Common myeloid progenitor, CD34-positive (primary cell): Measurements from ENCODE around the gene NEO1.
A peak's percentile ranks its signal among the peaks of the same experiment; 100 is the strongest.

Experiments used
- CTCF ChIA-PET: fragments of 350-600 bp; sonication (Branson Sonifier 250); formaldehyde crosslinking; loops from one replicate; lab custom pipeline; 2021; ENCODE audit warnings: antibody characterized with exemption; lab: Charles Lee
- POLR2A ChIA-PET: fragments of 350-600 bp; sonication (Branson Sonifier 250); formaldehyde crosslinking; loops from one replicate; lab custom pipeline; 2021; ENCODE audit warnings: antibody characterized with exemption; lab: Charles Lee
- DNase-seq, 3 donors: peaks; one replicate each; pipeline versions ENCODE4 v3.0.0 to v3.0.0-alpha.2; 2013
- H3K27ac ChIP-seq, 2 experiments: 1 replicate in 1 of 2; 2 replicates in 1 of 2; pipeline ENCODE4 v1.7.0; 2013; ENCODE audit warnings: inconsistent platforms in 2 of 2, low read length in 2 of 2, mild to moderate bottlenecking in 2 of 2, low read depth in 1 of 2, moderate library complexity in 1 of 2; ENCODE audit not compliant: severe bottlenecking in 2 of 2, insufficient read depth in 1 of 2, poor library complexity in 1 of 2
- H3K27me3 ChIP-seq, 5 experiments: replicated peaks in 2 of 5; 1 replicate in 3 of 5; 2 replicates in 2 of 5; pipeline versions ENCODE4 v1.6.1 to v1.7.0; 2013; ENCODE audit warnings: low read length in 4 of 5, mild to moderate bottlenecking in 2 of 5, moderate library complexity in 2 of 5, inconsistent platforms in 1 of 5; ENCODE audit not compliant: insufficient read depth in 5 of 5, control insufficient read depth in 4 of 5
- H3K36me3 ChIP-seq, 4 experiments: 1 replicate in 2 of 4; 2 replicates in 2 of 4; pipeline versions ENCODE4 v1.6.1 to v1.7.0; 2013; ENCODE audit warnings: low read length in 3 of 4, control low read depth in 1 of 4, mild to moderate bottlenecking in 1 of 4; ENCODE audit not compliant: control insufficient read depth in 4 of 4, insufficient read depth in 4 of 4
- H3K4me1 ChIP-seq, 4 experiments: 1 replicate in 3 of 4; 2 replicates in 1 of 4; pipeline versions ENCODE4 v1.6.1 to v1.7.1; 2013; ENCODE audit warnings: low read length in 3 of 4, mild to moderate bottlenecking in 3 of 4, control low read depth in 1 of 4, inconsistent platforms in 1 of 4, moderate library complexity in 1 of 4; ENCODE audit not compliant: control insufficient read depth in 4 of 4, insufficient read depth in 4 of 4; ENCODE audit errors: control extremely low read depth in 1 of 4
- H3K4me3 ChIP-seq, 7 experiments: 1 replicate in 4 of 7; 2 replicates in 3 of 7; pipeline versions ENCODE4 v1.5.1 to v1.7.0; 2013; ENCODE audit warnings: mild to moderate bottlenecking in 7 of 7, low read length in 6 of 7, moderate library complexity in 6 of 7, inconsistent platforms in 2 of 7, low read depth in 2 of 7, control low read depth in 1 of 7; ENCODE audit not compliant: insufficient read depth in 4 of 7, control insufficient read depth in 1 of 7; ENCODE audit errors: extremely low read depth in 1 of 7
- H3K9me3 ChIP-seq, 5 experiments: 1 replicate in 4 of 5; 2 replicates in 1 of 5; pipeline versions ENCODE4 v1.6.1 to v1.7.1; 2013; ENCODE audit warnings: low read length in 4 of 5, mild to moderate bottlenecking in 2 of 5, inconsistent platforms in 1 of 5, low read depth in 1 of 5, moderate library complexity in 1 of 5; ENCODE audit not compliant: control insufficient read depth in 4 of 5, insufficient read depth in 2 of 5; ENCODE audit errors: control extremely low read depth in 1 of 5
- WGBS: methylation state at CpG from one replicate; pipeline ENCODE4 v1.1.5; 2013; ENCODE audit not compliant: insufficient coverage; 5-methylcytosine and 5-hydroxymethylcytosine counted together

The NEO1 gene

DNA sequence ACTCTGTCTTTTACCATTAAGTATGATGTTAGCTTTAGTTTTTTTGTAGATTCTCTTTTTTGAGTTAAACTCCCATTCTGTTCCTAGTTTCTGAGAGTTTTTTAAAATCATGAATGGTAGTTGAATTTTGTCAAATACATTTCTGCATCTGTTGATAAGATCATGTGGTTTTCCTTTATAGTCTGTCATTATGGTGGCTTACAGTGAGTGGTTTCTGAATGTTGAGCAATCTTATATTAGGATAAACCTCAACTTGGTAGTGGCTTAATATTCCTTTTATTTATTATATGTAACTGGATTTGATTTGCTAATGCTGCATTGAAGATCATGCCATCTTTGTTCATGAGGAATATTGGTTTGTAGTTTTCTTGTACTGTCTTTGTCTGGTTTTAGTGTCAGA is 34.8 kb downstream of the NEO1 start:
- Histone ChIP-seq H3K27me3 (peaks cover 2 to 69% (median 36%) of the 10 kb centered on the region in 5 experiments), H3K27ac (no peak overlapping the region), H3K4me3 (no peak overlapping the region), H3K9me3 (no peaks in the 10 kb centered on the region), H3K36me3 (no peaks in the 10 kb centered on the region), H3K4me1 (peaks cover 0 to 4% (median 1%) of the 10 kb centered on the region in 4 experiments)
- peak; percentile 42 to 74 (median 66) for DNase-seq
- CTCF ChIA-PET = no interaction called here
- POLR2A ChIA-PET = interaction anchor here (0.7 kb wide), 1 partner anchor 549 kb away, joined by 3 read pairs; no protein-coding TSS in a partner anchor

DNA sequence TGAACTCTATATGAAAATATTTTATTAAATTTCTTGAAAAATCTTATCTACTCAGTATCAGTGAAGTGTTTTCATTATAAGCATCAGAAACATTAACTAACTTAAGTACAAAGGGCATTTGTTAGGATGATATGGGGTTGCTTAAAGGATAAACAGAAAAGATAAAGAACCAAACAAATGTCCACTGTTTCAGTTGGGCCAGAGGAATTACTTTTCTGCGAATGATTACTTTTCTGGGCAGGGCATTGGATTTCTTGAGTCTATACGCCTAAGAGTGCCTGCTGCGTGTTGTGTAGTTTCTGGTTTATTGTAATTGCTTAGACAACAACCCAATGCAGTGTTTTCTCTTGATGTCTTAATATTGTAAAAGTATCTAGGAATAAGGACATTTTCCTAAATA is 52.8 kb downstream of the NEO1 start:
- Histone ChIP-seq H3K9me3 (peaks cover 0 to 3% (median 0%) of the 10 kb centered on the region in 5 experiments), H3K4me3 (no peak overlapping the region), H3K27me3 (peaks cover 6 to 45% (median 20%) of the 10 kb centered on the region in 5 experiments), H3K27ac (no peak overlapping the region), H3K36me3 (no peaks in the 10 kb centered on the region), H3K4me1 (no peaks in the 10 kb centered on the region)
- whole genome bisulfite sequencing = 100% methylated on average over 1 of the region's 3 CpGs
- CTCF ChIA-PET = no interaction called here
- POLR2A ChIA-PET = no interaction called here
- no peak for DNase-seq

DNA sequence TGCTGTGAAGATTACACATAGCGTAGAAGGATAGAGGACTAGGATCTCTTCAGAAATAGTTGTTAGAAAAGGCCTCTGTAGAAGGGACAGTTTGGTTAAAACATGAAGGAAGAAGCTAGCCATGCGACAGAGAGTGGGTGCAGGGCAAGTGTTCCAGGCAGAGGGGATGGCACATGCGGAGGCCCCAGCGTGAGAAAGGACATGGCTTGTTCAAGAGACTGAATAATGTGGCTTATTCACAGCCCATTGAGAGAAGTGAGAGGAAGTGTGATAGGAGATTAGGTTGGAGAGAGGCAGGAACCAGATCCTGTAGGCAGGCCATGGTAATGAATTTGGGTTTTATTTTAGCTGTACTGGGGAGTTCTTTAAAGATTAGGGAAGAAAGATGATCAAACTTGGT is 56.4 kb downstream of the NEO1 start:
- CTCF ChIA-PET = no interaction called here
- Histone ChIP-seq H3K4me3 (no peak overlapping the region), H3K27me3 (peaks cover 7 to 29% (median 21%) of the 10 kb centered on the region in 5 experiments), H3K36me3 (no peaks in the 10 kb centered on the region), H3K9me3 (no peaks in the 10 kb centered on the region), H3K4me1 (no peaks in the 10 kb centered on the region), H3K27ac (no peak overlapping the region)
- DNase-seq = no peak
- WGBS = 50% methylated on average over 4 of the region's 4 CpGs
- POLR2A ChIA-PET = no interaction called here

DNA sequence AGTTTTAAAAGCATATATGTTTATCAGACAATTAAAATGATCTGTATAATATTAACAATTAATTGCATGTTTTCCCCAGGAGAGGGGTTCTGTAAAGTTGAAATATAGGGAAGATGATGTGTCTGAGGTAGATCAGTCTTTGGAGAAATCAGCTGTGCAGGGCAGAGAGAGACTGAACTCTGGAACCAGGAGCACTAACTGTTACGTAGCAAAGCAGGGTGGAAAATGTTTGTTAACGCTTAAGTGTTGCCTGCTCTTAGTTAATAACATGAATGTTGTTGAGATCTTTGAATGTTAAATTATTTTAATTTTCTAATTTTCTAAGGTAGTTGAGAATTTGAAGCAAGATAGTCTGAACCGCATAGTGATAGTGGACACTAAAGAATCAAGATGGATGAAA is 57.5 kb downstream of the NEO1 start:
- ChIA-PET POLR2A (no interaction called here), CTCF (interaction anchor here (1.6 kb wide), 1 partner anchor 386 kb away, joined by 3 read pairs; no protein-coding TSS in a partner anchor)
- H3K9me3 ChIP-seq = no peaks in the 10 kb centered on the region
- H3K27me3 ChIP-seq = peaks cover 7 to 30% (median 25%) of the 10 kb centered on the region in 5 experiments
- DNase-seq = no peak
- no peak overlapping the region for H3K4me3 ChIP-seq
- 100% methylated on average over 2 of the region's 3 CpGs for WGBS
- H3K36me3 ChIP-seq = no peaks in the 10 kb centered on the region
- H3K4me1 ChIP-seq = no peaks in the 10 kb centered on the region
- H3K27ac ChIP-seq = no peak overlapping the region

DNA sequence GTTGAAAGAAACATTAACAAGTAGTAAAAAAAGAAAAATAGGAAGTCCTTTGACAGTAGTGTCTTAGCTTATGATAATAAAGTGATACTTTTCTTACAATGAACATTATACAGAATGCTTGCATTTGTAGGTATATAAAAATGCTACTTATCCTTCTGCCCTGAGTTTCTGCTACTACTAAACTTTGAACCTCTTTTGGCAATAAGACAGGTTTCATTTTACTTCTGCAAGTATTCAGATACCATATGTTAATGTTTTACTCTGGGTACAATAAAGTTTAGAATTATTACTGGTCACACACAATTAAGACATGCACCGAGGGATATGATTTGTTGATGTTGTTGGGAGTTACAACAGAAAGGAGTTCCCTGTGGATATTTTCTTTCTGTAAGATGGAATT is 57.9 kb downstream of the NEO1 start:
- H3K27ac ChIP-seq = no peak overlapping the region
- ChIA-PET CTCF (interaction anchor here (1.6 kb wide), 1 partner anchor 386 kb away, joined by 3 read pairs; no protein-coding TSS in a partner anchor), POLR2A (no interaction called here)
- H3K36me3 ChIP-seq = no peaks in the 10 kb centered on the region
- no peaks in the 10 kb centered on the region for H3K9me3 ChIP-seq
- no peak overlapping the region for H3K4me3 ChIP-seq
- H3K27me3 ChIP-seq = peaks cover 7 to 29% (median 25%) of the 10 kb centered on the region in 5 experiments
- no peak for DNase-seq
- H3K4me1 ChIP-seq = no peaks in the 10 kb centered on the region
- no CpG with 5 or more reads among the region's 1 CpG for WGBS

DNA sequence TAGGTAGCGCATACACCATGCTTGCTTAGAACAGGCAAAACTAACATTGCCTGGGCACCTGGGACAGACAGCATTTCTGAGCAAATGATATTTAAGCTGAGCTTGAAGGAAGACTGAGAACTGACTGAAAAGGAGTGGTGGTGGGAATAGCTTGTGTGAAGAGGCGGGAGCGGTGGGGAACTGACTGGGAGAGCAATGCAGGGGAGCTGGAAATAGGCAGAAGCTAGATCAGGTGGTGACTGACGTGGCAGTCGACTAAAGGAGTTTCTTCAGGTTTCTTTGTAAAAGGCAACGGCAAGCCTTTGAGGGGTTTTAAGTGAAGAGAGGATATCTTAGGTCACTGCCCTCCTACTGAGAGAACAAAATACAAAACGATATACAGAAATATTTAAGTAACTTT is 61.8 kb downstream of the NEO1 start:
- peaks cover 4 to 36% (median 24%) of the 10 kb centered on the region in 5 experiments for H3K27me3 ChIP-seq
- H3K36me3 ChIP-seq = no peaks in the 10 kb centered on the region
- H3K4me3 ChIP-seq = no peak overlapping the region
- 94% methylated on average over 5 of the region's 7 CpGs for WGBS
- no peaks in the 10 kb centered on the region for H3K9me3 ChIP-seq
- ChIA-PET POLR2A (no interaction called here), CTCF (no interaction called here)
- DNase-seq = no peak
- H3K27ac ChIP-seq = no peak overlapping the region
- no peaks in the 10 kb centered on the region for H3K4me1 ChIP-seq

DNA sequence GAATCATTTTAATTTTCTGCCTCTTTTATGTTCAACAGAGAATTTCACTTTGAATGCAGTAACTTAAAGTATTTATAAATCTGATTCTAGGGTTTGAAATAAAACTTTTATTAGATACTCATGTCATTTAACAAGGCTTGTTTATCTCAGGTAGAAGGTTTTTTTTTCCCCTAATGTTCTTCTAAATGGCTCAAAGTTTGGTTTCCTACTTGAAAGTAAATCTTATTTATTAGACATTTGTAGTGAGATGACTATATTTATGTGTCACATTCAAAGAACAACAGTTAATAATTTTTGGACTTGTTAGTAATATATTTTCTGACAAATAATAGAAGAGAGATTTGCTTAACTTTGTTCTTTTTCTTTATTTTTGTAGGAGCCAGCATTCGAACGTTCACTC is 63.9 kb downstream of the NEO1 start:
- CTCF ChIA-PET = no interaction called here
- Histone ChIP-seq H3K27ac (no peak overlapping the region), H3K9me3 (no peaks in the 10 kb centered on the region), H3K27me3 (peaks cover 4 to 37% (median 19%) of the 10 kb centered on the region in 5 experiments), H3K36me3 (no peaks in the 10 kb centered on the region), H3K4me1 (no peaks in the 10 kb centered on the region), H3K4me3 (no peak overlapping the region)
- POLR2A ChIA-PET = no interaction called here
- no peak for DNase-seq
- WGBS = no CpG with 5 or more reads among the region's 2 CpGs
